ENCODE data around the gene WSCD2.

GRCh38 chr12:108214486-108214885 is 85.4 kb downstream of the WSCD2 start:
- no peak for TF ChIP-seq CTCF (IDR thresholded peaks at IDR 0.05)
- no peak for TF ChIP-seq GABPA (IDR thresholded peaks at IDR 0.05; ENCODE audit: low read depth)
- peak; percentile 88 for TF ChIP-seq REST (IDR thresholded peaks at IDR 0.05; ENCODE audit: low read depth, low read length)
- TF ChIP-seq POLR2AphosphoS5 (IDR thresholded peaks at IDR 0.05; ENCODE audit: low read depth, low read length): no peak
- no peak for TF ChIP-seq CHD2 (IDR thresholded peaks at IDR 0.05; ENCODE audit: low read length, partially characterized antibody)
- TF ChIP-seq EZH2phosphoT487 (IDR thresholded peaks at IDR 0.05; ENCODE audit: borderline replicate concordance, low read depth): no peak
- TF ChIP-seq JUND (IDR thresholded peaks at IDR 0.05): no peak
- TF ChIP-seq USF1 (IDR thresholded peaks at IDR 0.05; ENCODE audit: borderline replicate concordance, low read depth): no peak
- no peak for TF ChIP-seq SIN3A (IDR thresholded peaks at IDR 0.05; ENCODE audit: borderline replicate concordance, low read depth, low read length)
- TF ChIP-seq MAX (IDR thresholded peaks at IDR 0.05; ENCODE audit: low read depth): no peak
- no peak for TF ChIP-seq EP300 (IDR thresholded peaks at IDR 0.05; ENCODE audit: borderline replicate concordance in 1 of 2, low read depth in 1 of 2, low read length in 1 of 2)

Data from SK-N-SH (cell line).